Endodermal cell (in vitro differentiated cells): Measurements from ENCODE around the gene SDC1. TPM values are rescaled to one million over a fixed set of nuclear protein-coding genes. Genes with fewer than 3 reads are reported as not detected.

Source experiments
- DNase-seq: peaks from one replicate; pipeline ENCODE4 v3.0.0-alpha.2; 2017
- H3K27ac ChIP-seq: 2 replicates; pipeline ENCODE4 v1.5.1; 2013; ENCODE audit warnings: mild to moderate bottlenecking, low read depth, low read length, moderate library complexity
- H3K27me3 ChIP-seq: 2 replicates; pipeline ENCODE4 v1.6.1; 2013; ENCODE audit warnings: mild to moderate bottlenecking, low read length, moderate library complexity; ENCODE audit not compliant: insufficient read depth, control insufficient read depth, poor library complexity, severe bottlenecking
- H3K36me3 ChIP-seq: 2 replicates; pipeline ENCODE4 v1.7.0; 2013; ENCODE audit warnings: mild to moderate bottlenecking, low read length, moderate library complexity; ENCODE audit not compliant: control insufficient read depth, insufficient read depth
- H3K4me1 ChIP-seq: one replicate; pipeline ENCODE4 v1.7.0; 2013; ENCODE audit warnings: low read length; ENCODE audit not compliant: control insufficient read depth, insufficient read depth
- H3K4me3 ChIP-seq: 2 replicates; pipeline ENCODE4 v1.5.1; 2013; ENCODE audit warnings: mild to moderate bottlenecking, low read length, moderate library complexity
- H3K9ac ChIP-seq: 2 replicates; pipeline ENCODE4 v1.6.1; 2013; ENCODE audit warnings: mild to moderate bottlenecking, low read length, moderate library complexity; ENCODE audit not compliant: poor library complexity, severe bottlenecking; ENCODE audit errors: extremely low read depth
- H3K9me3 ChIP-seq: 2 replicates; pipeline ENCODE4 v1.6.1; 2013; ENCODE audit warnings: mild to moderate bottlenecking, low read length, moderate library complexity; ENCODE audit not compliant: control insufficient read depth
- H3K27ac Mint-ChIP-seq: 2 replicates; pipeline ENCODE4 v1.8.0; 2020; ENCODE audit warnings: mixed read lengths
- H3K27me3 Mint-ChIP-seq: 2 replicates; pipeline ENCODE4 v1.8.0; 2021; ENCODE audit warnings: mild to moderate bottlenecking, mixed read lengths; ENCODE audit not compliant: insufficient read depth
- H3K36me3 Mint-ChIP-seq: 2 replicates; pipeline ENCODE4 v1.8.0; 2020; ENCODE audit warnings: low read depth, mixed read lengths
- H3K4me1 Mint-ChIP-seq: 2 replicates; pipeline ENCODE4 v1.8.0; 2020; ENCODE audit warnings: mixed read lengths
- H3K4me3 Mint-ChIP-seq: 2 replicates; pipeline ENCODE4 v1.8.0; 2020; ENCODE audit warnings: mild to moderate bottlenecking, moderate library complexity, mixed read lengths
- H3K9me3 Mint-ChIP-seq: 2 replicates; pipeline ENCODE4 v1.8.0; 2020; ENCODE audit warnings: mild to moderate bottlenecking, mixed read lengths
- CTCF ChIP-seq: fragments of 200-600 bp; sonication (generic); conservative IDR thresholded peaks from 2 replicates; pipeline ENCODE4 v1.5.0; 2021; ENCODE audit warnings: antibody characterized with exemption, mild to moderate bottlenecking
- WGBS, 2 experiments: methylation state at CpG; one replicate each; pipeline versions ENCODE4 v1.1.5 to v1.1.7; 2013; ENCODE audit warnings: missing lambda C conversion rate in 2 of 2, mixed read lengths in 1 of 2; ENCODE audit not compliant: insufficient coverage in 1 of 2, insufficient read length in 1 of 2; 5-methylcytosine and 5-hydroxymethylcytosine counted together
- total RNA-seq, 2 donors: library from RNA; stranded (reverse); fragmentation: NEBNext Ultra II Directional in 1 of 2; extraction: Animal tissue kit (Norgen Biotek cat#: 25700) in 1 of 2; gene quantifications; 2 replicates in 1 of 2; 3 replicates in 1 of 2; pipeline ENCODE4 v1.2.1, GENCODE V29; 2021

SDC1 gene
- total RNA-seq, 2 donors from 2014 or later, result 12.7 to 19.2 TPM

GRCh38 chr2:20205915-20206524 is 18.9 kb downstream of the SDC1 start:
- Histone ChIP-seq H3K4me1 (peaks cover 14% of the 10 kb centered on the region), H3K9me3 (no peaks in the 10 kb centered on the region), H3K36me3 (peaks cover 5% of the 10 kb centered on the region), H3K4me3 (no peak overlapping the region), H3K27me3 (no peaks in the 10 kb centered on the region), H3K27ac (no peak overlapping the region), H3K9ac (no peak overlapping the region)
- peak; percentile 38 for DNase-seq
- Mint-ChIP-seq H3K27me3 (peaks cover 1% of the 10 kb centered on the region), H3K4me3 (no peak overlapping the region), H3K27ac (no peak overlapping the region), H3K9me3 (peaks cover 3% of the 10 kb centered on the region), H3K4me1 (peaks cover 35% of the 10 kb centered on the region), H3K36me3 (peaks cover 25% of the 10 kb centered on the region)
- 90 to 92% methylated on average over 5 to 10 of the region's 10 CpGs for WGBS, 2 experiments
- no peak for TF ChIP-seq CTCF

- H3K9me3 ChIP-seq, result no peaks in the 10 kb centered on the region
- no peak overlapping the region for H3K27ac ChIP-seq
- Mint-ChIP-seq H3K36me3 (peaks cover 27% of the 10 kb centered on the region), H3K27ac (no peak overlapping the region), H3K27me3 (peaks cover 1% of the 10 kb centered on the region), H3K9me3 (peaks cover 3% of the 10 kb centered on the region), H3K4me1 (peaks cover 27% of the 10 kb centered on the region), H3K4me3 (no peak overlapping the region)
- H3K36me3 ChIP-seq, result peaks cover 5% of the 10 kb centered on the region
- TF ChIP-seq CTCF, result no peak
- H3K9ac ChIP-seq, result no peak overlapping the region
- 67 to 79% methylated on average over 4 to 7 of the region's 7 CpGs for WGBS, 2 experiments
- H3K27me3 ChIP-seq, result no peaks in the 10 kb centered on the region
- H3K4me3 ChIP-seq, result no peak overlapping the region
- no peak for DNase-seq
- peaks cover 14% of the 10 kb centered on the region for H3K4me1 ChIP-seq
These were observed 19.9 kb downstream of the SDC1 start for GRCh38 chr2:20205069-20205468.

GRCh38 chr2:20203521-20204225 is 21.3 kb downstream of the SDC1 start:
- Histone ChIP-seq H3K4me3 (no peak overlapping the region), H3K27ac (no peak overlapping the region), H3K4me1 (peaks cover 9% of the 10 kb centered on the region), H3K9me3 (no peaks in the 10 kb centered on the region), H3K9ac (no peak overlapping the region), H3K27me3 (no peaks in the 10 kb centered on the region), H3K36me3 (peaks cover 5% of the 10 kb centered on the region)
- no peak for TF ChIP-seq CTCF
- Mint-ChIP-seq H3K27me3 (peaks cover 5% of the 10 kb centered on the region), H3K27ac (no peak overlapping the region), H3K36me3 (peaks cover 27% of the 10 kb centered on the region), H3K4me1 (peaks cover 20% of the 10 kb centered on the region), H3K9me3 (peaks cover 3% of the 10 kb centered on the region), H3K4me3 (no peak overlapping the region)
- 91 to 94% methylated on average over 12 to 17 of the region's 17 CpGs for WGBS, 2 experiments
- DNase-seq, result no peak
